NCI-H2196 (cell line): ENCODE measurements around the gene SLC8A3.

ENCODE experiments used
- DNase-seq: peaks from one replicate; lab custom pipeline; 2025; ENCODE audit not compliant: unreplicated experiment; lab: John Stamatoyannopoulos, UW

Gene SLC8A3

GRCh38 chr14:70073924-70074566 is 114.7 kb downstream of the SLC8A3 start:
- peak; percentile 89 for DNase-seq

- DNase-seq, result no peak
These were observed 119.6 kb downstream of the SLC8A3 start for GRCh38 chr14:70069186-70069585.

GRCh38 chr14:70067810-70068209 is 120.9 kb downstream of the SLC8A3 start:
- peak; percentile 33 for DNase-seq

- DNase-seq, result no peak
These were observed 124.5 kb downstream of the SLC8A3 start for GRCh38 chr14:70064136-70064865.

GRCh38 chr14:70061108-70061507 is 127.6 kb downstream of the SLC8A3 start:
- DNase-seq, result no peak

- no peak for DNase-seq
These were observed 129.2 kb downstream of the SLC8A3 start for GRCh38 chr14:70059545-70059944.

- no peak for DNase-seq
These were observed 131.1 kb downstream of the SLC8A3 start for GRCh38 chr14:70057519-70058136.

GRCh38 chr14:70052990-70053389 is 135.8 kb downstream of the SLC8A3 start:
- DNase-seq, result no peak

GRCh38 chr14:70050136-70050535 is 138.6 kb downstream of the SLC8A3 start:
- DNase-seq, result no peak

- DNase-seq, result no peak
These were observed 139.1 kb downstream of the SLC8A3 start for GRCh38 chr14:70049605-70050004.

- no peak for DNase-seq
These were observed 140.5 kb downstream of the SLC8A3 start for GRCh38 chr14:70048313-70048654.

- no peak for DNase-seq
These were observed 141.0 kb downstream of the SLC8A3 start for GRCh38 chr14:70047598-70048312.

GRCh38 chr14:70045844-70046535 is 142.8 kb downstream of the SLC8A3 start:
- peak; percentile 24 for DNase-seq

GRCh38 chr14:70045310-70045709 is 143.4 kb downstream of the SLC8A3 start:
- no peak for DNase-seq

- DNase-seq, result no peak
These were observed 145.8 kb downstream of the SLC8A3 start for GRCh38 chr14:70043001-70043400.

- DNase-seq, result no peak
These were observed 152.1 kb downstream of the SLC8A3 start for GRCh38 chr14:70036665-70037064.

- DNase-seq, result no peak
These were observed 154.5 kb downstream of the SLC8A3 start for GRCh38 chr14:70034257-70034656.

GRCh38 chr14:70033561-70033960 is 155.2 kb downstream of the SLC8A3 start:
- DNase-seq, result no peak

GRCh38 chr14:70033116-70033515 is 155.6 kb downstream of the SLC8A3 start:
- no peak for DNase-seq

- no peak for DNase-seq
These were observed 156.3 kb downstream of the SLC8A3 start for GRCh38 chr14:70032447-70032846.

- no peak for DNase-seq
These were observed 156.7 kb downstream of the SLC8A3 start for GRCh38 chr14:70032016-70032415.
